Measurements from ENCODE around the gene ENDOG.
"Not testable (repeated sequence)": the region's sequence is repeated elsewhere in the genome, so short reads cannot be mapped to it uniquely, and the experiment has no call there.

The ENDOG gene

DNA sequence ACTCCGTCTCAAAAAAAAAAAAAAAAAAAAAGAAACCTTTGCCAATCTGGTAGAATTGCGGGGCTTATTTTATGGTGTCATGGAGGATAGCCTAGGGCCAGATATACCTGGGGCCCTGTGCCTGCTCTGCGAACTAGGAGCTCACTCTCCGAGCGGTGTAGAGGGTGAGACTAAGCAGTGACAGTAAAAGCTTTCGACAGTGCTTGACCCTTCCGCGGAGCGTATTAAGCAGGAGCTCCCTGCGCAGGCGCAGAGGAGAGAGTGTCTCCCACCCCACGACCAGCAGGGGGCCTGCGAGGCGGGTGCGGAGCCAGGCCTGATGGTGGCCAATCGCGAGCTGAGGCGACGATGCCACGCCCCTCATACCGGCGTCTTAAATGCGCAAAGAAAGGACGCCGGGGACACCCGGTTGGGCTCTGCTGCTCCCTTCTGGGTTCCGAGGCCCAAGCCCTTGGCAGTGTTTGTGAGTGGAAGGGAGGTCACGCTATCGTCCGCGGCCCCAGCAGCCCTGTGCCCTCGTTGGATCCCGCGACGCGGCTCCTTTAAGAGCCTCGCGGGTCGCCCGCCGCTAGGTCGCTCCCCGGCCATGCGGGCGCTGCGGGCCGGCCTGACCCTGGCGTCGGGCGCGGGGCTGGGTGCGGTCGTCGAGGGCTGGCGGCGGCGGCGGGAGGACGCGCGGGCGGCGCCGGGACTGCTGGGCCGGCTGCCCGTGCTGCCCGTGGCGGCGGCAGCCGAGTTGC, at the start of gene ENDOG:
ENDOG (plus strand) TSS at position 402 of the 740 bp plus-strand sequence; CDS start at position 587, 185 bp downstream.
- no peaks in the 10 kb centered on the region for H3K9me3 Mint-ChIP-seq
- intact Hi-C loops (cut with micrococcal nuclease), result no loop called here
- peaks cover 26% of the 10 kb centered on the region for H3K4me1 Mint-ChIP-seq (ENCODE audit: low read depth)
- peak within 1 kb of the TSS; percentile 83 for H3K27ac Mint-ChIP-seq
- peak within 1 kb of the TSS; percentile 74 for H3K4me3 Mint-ChIP-seq
- peaks cover 6% of the 10 kb centered on the region for H3K27me3 Mint-ChIP-seq
- peaks cover 27% of the 10 kb centered on the region for H3K36me3 Mint-ChIP-seq (ENCODE audit: low read depth)

DNA sequence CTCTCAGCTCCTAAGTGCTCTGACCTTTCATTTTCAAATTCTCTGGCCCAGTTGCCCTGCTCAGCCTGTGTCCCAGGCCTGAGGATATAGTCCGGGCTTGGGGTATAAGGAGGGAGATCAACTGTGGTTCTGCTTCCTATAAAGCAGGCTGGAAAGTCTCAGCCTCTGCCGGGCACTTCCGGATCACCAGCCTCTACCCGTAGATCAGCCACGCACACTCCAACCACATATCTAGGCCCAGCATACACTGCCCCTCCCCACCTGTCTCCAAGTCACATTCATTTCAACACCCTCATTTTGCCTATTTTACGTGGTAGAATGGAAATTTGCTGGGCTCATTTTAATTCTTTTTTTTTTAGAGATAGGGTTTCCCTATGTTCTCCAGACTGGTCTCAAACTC, 49.7 kb upstream of the ENDOG start:
- Mint-ChIP-seq H3K9me3 (no peaks in the 10 kb centered on the region), H3K4me1 (ENCODE audit: low read depth) (peaks cover 36% of the 10 kb centered on the region), H3K36me3 (ENCODE audit: low read depth) (peaks cover 36% of the 10 kb centered on the region), H3K27me3 (no peaks in the 10 kb centered on the region), H3K27ac (peak overlapping the region; percentile 47), H3K4me3 (no peak overlapping the region)
- intact Hi-C loops (cut with micrococcal nuclease), result no loop called here

DNA sequence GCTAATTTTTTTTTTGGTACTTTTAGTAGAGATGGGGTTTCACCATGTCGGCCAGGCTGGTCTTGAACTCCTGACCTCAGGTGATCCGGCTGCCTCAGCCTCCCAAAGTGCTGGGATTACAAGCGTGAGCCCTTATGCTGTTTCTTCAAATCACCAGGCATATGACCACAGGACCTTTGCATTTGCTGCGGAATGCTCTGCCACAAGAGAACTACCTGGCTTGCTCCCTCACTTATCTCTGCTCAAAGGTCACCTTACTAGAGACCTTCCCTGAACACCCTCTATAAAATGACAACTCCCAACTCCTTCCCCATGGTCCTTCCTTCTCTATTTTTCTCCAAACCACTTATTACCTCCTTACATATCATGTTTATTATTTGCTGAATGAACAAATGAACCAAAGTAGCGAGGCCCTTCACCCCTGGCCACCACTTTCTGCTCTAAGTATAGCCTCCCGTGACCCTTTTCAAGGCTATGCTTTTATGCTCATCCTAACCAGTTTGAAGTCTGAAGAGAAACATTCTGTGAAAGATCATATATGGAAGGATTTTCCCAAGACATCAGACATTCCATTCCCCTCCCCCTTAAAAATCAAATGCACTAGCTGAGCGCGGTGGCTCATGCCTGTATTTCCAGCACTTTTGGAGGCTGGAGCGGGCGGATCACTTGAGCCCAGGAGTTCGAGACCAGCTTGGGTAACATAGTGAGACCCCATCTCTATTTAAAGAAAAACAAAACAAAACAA, 47.8 kb upstream of the ENDOG start:
- Mint-ChIP-seq H3K4me3 (peak overlapping the region; percentile 92), H3K4me1 (ENCODE audit: low read depth) (peaks cover 36% of the 10 kb centered on the region), H3K9me3 (peaks cover 11% of the 10 kb centered on the region), H3K36me3 (ENCODE audit: low read depth) (peaks cover 20% of the 10 kb centered on the region), H3K27ac (peak overlapping the region; percentile 93), H3K27me3 (no peaks in the 10 kb centered on the region)
- intact Hi-C loops (cut with micrococcal nuclease), result loop anchor here (1.0 kb wide), 1 partner anchor 17 kb away; the partner anchor contains the start of gene TBC1D13

DNA sequence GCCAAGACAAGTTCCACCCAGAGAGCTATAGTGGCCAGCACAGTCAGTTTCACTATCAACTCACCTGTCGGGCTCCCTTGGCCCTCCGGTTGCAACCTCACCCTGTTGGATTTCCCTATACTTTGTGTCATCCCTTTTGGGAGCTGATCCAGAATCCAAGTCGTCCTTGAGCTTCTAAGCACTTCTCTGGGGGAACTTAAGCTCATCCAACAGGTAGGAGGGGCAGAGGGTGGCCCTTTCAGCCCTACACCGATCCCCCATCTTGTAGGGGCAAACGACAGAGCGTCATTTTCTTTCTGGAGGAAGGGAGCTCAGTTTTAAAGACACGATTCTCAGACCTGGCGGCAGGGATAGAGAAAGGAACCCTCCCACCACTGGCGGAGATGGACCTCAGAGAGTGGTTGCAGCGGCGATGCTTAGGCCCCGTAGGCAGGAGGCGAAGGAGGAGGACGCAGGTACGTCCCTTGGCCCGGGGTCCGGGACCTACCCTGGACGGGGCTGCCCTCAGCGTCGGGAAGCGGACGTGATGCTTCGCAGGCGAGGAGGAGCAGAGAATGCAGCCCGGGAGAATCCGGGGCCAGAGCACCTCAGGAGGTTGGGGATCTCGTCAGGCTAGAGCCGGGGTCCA, 47.1 kb upstream of the ENDOG start:
- Mint-ChIP-seq H3K27ac (peak overlapping the region; percentile 93), H3K4me3 (peak overlapping the region; percentile 92), H3K9me3 (peaks cover 16% of the 10 kb centered on the region), H3K4me1 (ENCODE audit: low read depth) (peaks cover 36% of the 10 kb centered on the region), H3K27me3 (no peaks in the 10 kb centered on the region), H3K36me3 (ENCODE audit: low read depth) (peaks cover 16% of the 10 kb centered on the region)
- intact Hi-C loops (cut with micrococcal nuclease), result loop anchor here (1.0 kb wide), 1 partner anchor 16 kb away; the partner anchor contains the start of gene TBC1D13

DNA sequence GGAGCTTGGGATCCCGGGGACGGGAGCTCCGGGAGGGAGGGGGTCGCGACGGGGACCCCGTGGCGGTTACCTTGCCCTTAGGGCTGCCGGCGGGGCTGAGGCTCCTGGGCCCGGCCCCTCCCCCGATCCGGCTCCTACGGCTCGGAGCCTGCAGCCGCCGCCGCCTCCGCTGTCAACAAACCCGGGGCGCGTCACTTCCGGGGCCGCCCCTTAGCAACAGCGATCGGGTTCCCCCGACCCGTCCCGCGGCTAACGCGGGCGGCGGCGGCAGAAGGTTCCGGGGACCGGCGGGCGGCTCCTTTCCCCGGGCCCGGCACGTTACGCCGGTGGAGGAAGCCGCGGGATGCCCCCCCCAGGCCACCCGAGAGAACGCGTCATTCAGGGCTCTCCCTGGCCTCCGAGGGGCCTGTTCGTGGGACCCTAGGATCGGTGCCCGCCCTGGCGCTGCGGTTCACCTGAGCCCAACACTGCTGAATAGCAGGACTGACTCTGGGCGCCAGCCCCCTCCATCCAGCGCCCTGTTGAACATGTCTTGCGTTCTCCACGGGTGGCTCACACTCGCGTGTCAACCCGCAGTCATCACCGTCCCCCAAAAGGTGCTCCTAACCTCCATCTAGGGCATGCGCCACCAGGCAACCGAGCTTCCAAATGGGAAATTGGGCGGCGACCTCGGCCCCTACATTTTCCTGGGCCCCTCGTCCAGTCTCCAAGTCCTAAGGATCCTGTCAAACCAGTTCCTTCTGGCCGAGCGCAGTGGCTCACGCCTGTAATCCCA, 46.4 kb upstream of the ENDOG start, which contains the start of gene ZER1:
ZER1 (minus strand) TSS at position 183 of the 775 bp plus-strand sequence. CDS start 16,362 bp downstream, outside the sequence.
- intact Hi-C loops (cut with micrococcal nuclease), result loop anchor here (1.0 kb wide), 1 partner anchor 15 kb away; the partner anchor contains the start of gene TBC1D13
- H3K27me3 Mint-ChIP-seq, result no peaks in the 10 kb centered on the region
- H3K36me3 Mint-ChIP-seq (ENCODE audit: low read depth), result peaks cover 16% of the 10 kb centered on the region
- peaks cover 16% of the 10 kb centered on the region for H3K9me3 Mint-ChIP-seq
- H3K27ac Mint-ChIP-seq, result peak within 1 kb of the TSS; percentile 93
- peaks cover 36% of the 10 kb centered on the region for H3K4me1 Mint-ChIP-seq (ENCODE audit: low read depth)
- peak within 1 kb of the TSS; percentile 92 for H3K4me3 Mint-ChIP-seq

DNA sequence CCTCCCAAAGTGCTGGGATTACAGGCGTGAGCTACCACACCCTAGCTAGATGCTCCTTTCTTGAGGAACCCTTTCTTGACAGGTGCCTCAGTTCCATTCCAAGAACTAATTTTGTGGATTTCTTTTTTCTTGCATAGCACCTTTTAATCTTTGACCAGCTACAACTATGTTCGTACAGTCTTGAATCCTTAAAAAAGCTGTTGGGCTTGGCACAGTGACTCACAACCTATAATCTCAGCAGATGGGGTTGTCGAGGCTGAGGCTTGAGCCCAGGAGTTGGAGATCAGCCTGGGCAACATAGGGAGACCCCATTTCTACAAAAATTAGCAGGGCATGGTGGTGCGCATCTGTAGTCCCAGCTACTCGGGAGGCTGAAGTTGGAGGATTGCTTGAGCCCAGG, 45.3 kb upstream of the ENDOG start:
- H3K9me3 Mint-ChIP-seq, result peaks cover 16% of the 10 kb centered on the region
- peaks cover 30% of the 10 kb centered on the region for H3K4me1 Mint-ChIP-seq (ENCODE audit: low read depth)
- intact Hi-C loops (cut with micrococcal nuclease), result no loop called here
- H3K4me3 Mint-ChIP-seq, result no peak overlapping the region
- no peaks in the 10 kb centered on the region for H3K27me3 Mint-ChIP-seq
- H3K27ac Mint-ChIP-seq, result peak overlapping the region; percentile 93
- H3K36me3 Mint-ChIP-seq (ENCODE audit: low read depth), result peaks cover 8% of the 10 kb centered on the region

DNA sequence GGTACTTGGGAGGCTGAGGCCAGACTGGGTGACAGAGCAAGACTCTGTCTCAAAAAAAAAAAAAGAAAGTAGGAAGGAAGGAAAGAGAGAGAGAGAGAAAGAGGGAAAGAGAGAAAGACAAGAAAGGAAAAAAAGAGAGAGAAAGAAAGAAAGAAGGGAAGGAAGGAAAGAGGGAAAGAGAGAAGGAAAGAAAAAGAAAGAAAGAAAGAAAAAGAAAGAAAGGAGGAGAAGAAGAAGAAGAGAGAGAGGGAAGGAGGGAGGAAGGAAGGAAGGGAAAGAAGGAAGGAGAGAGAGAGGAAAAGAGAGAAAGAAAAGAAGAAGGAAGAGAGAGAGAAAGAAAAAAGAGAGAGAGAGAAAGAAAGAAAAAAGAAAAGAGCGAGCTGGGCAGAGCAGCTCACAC, 43.5 kb upstream of the ENDOG start:
- H3K4me3 Mint-ChIP-seq, result no peak overlapping the region
- H3K4me1 Mint-ChIP-seq (ENCODE audit: low read depth), result peaks cover 16% of the 10 kb centered on the region
- H3K27me3 Mint-ChIP-seq, result no peaks in the 10 kb centered on the region
- H3K27ac Mint-ChIP-seq, result no peak overlapping the region
- H3K36me3 Mint-ChIP-seq (ENCODE audit: low read depth), result peaks cover 8% of the 10 kb centered on the region
- H3K9me3 Mint-ChIP-seq, result peaks cover 16% of the 10 kb centered on the region
- intact Hi-C loops (cut with micrococcal nuclease), result no loop called here

DNA sequence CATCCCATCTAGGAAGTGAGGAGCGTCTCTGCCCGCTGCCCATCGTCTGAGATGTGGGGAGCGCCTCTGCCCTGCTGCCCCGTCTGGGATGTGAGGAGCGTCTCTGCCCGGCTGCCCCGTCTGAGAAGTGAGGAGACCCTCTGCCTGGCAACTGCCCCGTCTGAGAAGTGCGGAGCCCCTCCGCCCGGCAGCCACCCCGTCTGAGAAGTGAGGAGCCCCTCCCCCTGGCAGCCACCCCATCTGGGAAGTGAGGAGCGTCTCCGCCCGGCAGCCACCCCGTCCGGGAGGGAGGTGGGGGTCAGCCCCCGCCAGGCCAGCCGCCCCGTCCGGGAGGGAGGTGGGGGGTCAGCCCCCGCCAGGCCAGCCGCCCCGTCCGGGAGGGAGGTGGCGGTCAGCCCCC, 38.2 kb upstream of the ENDOG start:
- H3K4me3 Mint-ChIP-seq; intact Hi-C loops (cut with micrococcal nuclease); H3K36me3 Mint-ChIP-seq (ENCODE audit: low read depth); H3K27me3 Mint-ChIP-seq: not testable (repeated sequence)
- Mint-ChIP-seq H3K27ac (peak overlapping the region; percentile 68), H3K9me3 (peaks cover 17% of the 10 kb centered on the region), H3K4me1 (ENCODE audit: low read depth) (peaks cover 21% of the 10 kb centered on the region)

DNA sequence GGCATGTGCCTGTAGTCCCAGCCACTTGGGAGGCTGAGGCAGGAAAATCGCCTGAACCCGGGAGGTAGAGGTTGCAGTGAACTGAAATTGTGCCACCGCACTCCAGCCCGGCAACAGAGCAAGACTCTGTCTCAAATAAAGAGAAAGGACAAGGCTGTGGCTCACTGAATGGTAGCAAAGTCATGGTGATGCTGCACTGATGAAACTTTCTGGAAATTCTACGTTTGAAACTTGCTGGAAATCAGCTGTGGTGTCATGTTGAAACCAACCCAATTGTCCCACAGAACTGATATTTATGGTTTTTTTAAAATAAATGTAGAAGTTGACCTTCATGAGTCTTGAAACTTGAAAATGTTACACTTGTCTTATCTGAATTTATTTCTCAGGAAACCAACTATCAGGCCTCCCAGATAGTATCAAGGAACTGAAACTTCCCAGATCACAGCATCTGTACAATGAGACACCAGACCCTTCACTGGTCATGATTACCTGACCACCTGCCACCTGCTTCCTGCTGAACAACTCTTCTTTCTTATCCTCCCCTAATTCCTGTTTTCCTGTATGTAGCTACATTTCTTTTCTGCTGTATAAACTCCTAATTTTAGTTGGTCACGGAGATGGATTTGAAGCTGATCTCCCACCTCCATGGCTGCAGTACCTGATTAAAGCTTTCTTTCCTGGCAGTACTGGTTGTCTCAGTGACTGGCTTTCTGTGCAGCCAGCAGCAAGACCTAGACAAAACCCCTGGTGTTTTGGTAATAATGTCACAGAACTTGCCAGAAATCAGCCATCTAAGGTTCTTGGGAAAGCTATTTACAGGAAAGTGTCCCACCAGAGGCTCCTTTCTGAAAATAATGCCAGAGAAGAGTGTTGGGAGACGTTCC, 36.9 kb upstream of the ENDOG start:
- H3K4me3 Mint-ChIP-seq, result no peak overlapping the region

DNA sequence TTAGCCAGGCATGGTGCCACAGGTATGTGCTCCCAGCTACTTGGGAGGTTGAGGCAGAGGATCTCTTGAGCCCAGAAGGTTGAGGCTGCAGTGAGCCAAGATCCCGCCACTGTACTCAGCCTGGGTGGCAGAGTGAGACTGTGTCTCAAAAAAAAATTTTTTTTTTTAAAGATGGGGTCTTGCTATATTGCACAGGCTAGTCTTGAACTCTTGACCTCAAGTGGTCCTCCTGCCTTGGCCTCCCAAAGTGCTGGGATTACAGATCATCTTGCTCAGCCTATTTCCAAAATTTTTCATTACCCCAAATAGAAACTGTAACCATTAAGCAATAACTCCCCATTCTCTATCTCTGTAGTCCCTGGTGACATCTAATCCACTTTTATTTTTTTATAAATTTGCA, 35.6 kb upstream of the ENDOG start:
- Mint-ChIP-seq H3K27me3 (no peaks in the 10 kb centered on the region), H3K9me3 (peaks cover 8% of the 10 kb centered on the region), H3K27ac (peak overlapping the region; percentile 85), H3K4me1 (ENCODE audit: low read depth) (peaks cover 28% of the 10 kb centered on the region), H3K4me3 (no peak overlapping the region), H3K36me3 (ENCODE audit: low read depth) (peaks cover 9% of the 10 kb centered on the region)
- intact Hi-C loops (cut with micrococcal nuclease), result no loop called here

More for the DNA sequence above, 36.9 kb upstream of the ENDOG start:
- no peaks in the 10 kb centered on the region for H3K36me3 Mint-ChIP-seq (ENCODE audit: low read depth)
- H3K4me1 Mint-ChIP-seq (ENCODE audit: low read depth), result peaks cover 21% of the 10 kb centered on the region
- intact Hi-C loops (cut with micrococcal nuclease), result no loop called here
- no peaks in the 10 kb centered on the region for H3K27me3 Mint-ChIP-seq
- H3K27ac Mint-ChIP-seq, result peak overlapping the region; percentile 23
- peaks cover 8% of the 10 kb centered on the region for H3K9me3 Mint-ChIP-seq

DNA sequence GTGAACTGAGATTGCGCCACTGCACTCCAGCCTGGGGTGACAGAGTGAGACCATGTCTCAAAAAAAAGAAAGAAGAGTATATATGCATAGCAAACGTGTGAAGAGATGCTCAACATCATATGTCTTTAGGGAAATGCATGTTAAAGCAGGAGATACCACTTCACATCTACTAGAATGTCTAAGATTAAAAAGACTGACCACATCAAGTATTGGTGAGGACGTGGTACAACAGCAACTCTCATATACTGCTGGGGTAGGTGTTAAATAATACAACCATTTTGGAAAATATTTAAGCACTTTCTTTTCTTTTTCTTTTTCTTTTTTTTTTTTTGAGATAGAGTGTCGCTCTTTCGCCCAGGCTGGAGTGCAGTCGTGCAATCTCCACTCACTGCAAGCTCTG, 32.9 kb upstream of the ENDOG start:
- intact Hi-C loops (cut with micrococcal nuclease), result no loop called here
- peaks cover 42% of the 10 kb centered on the region for H3K4me1 Mint-ChIP-seq (ENCODE audit: low read depth)

DNA sequence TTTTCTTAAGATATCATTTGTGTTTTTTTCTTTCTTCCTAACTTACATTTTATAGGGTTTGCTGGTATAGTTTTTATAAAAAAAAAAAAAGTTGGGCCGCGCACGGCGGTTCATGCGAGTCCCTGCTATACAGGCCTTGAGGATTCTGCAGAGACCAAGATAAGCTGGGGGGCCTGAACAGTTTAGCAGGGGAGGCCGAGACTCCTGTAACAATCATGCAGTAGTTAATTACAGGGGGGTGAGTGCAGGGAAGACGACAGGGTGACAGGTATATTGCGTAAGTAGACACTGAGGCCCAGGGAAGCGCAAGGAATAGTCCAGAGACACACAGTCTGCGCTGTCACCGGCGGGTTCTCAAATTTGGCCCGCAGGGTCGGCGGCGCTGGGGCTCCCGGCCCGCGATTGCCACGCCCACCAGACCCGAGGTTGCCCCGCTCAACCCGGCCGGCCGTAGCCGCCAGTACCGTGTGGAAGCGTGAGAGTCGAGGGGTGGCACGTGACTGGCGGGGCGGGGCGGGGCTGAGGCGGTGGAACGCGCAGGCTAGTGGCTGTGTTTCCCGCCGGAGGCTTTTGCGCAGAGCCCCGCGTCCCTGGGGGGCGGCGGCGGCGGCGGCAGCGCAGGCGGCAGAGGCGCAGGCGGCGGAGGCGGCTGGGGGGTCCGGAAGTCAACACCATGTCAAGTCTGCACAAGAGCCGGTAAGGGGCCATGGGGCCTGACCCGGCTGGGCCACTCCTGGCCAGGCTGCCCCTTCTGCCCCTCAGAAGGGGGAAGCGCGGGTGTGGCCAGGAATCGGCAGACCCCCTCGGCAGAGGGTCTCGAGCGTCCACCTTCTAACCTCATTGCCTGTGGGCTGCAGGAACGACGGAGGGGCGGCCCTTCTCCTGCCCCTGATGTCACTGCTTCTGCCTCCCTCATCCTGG, 31.4 kb upstream of the ENDOG start, which contains the start of gene TBC1D13:
TBC1D13 (plus strand) TSS at position 573 of the 921 bp plus-strand sequence; CDS start at position 674, 101 bp downstream.
- H3K27me3 Mint-ChIP-seq, result no peaks in the 10 kb centered on the region
- peak within 1 kb of the TSS; percentile 92 for H3K4me3 Mint-ChIP-seq
- peaks cover under 1% of the 10 kb centered on the region for H3K9me3 Mint-ChIP-seq
- H3K4me1 Mint-ChIP-seq (ENCODE audit: low read depth), result peaks cover 33% of the 10 kb centered on the region
- H3K27ac Mint-ChIP-seq, result peak within 1 kb of the TSS; percentile 83
- peaks cover 35% of the 10 kb centered on the region for H3K36me3 Mint-ChIP-seq (ENCODE audit: low read depth)
- intact Hi-C loops (cut with micrococcal nuclease), result loop anchor here (1.0 kb wide), 2 partner anchors 11 to 16 kb away; partner anchors contain the start of gene ZER1

More for the DNA sequence above, 32.9 kb upstream of the ENDOG start:
- Mint-ChIP-seq H3K36me3 (ENCODE audit: low read depth) (peaks cover 20% of the 10 kb centered on the region), H3K27me3 (no peaks in the 10 kb centered on the region), H3K9me3 (peaks cover 8% of the 10 kb centered on the region), H3K4me3 (no peak overlapping the region), H3K27ac (no peak overlapping the region)
